Measurements from ENCODE around the gene RLN1. TPM values are rescaled to one million over a fixed set of nuclear protein-coding genes. Genes with fewer than 3 reads are reported as not detected.

Gene RLN1
- total RNA-seq, 4 donors from 2014 or later, result not detected

DNA sequence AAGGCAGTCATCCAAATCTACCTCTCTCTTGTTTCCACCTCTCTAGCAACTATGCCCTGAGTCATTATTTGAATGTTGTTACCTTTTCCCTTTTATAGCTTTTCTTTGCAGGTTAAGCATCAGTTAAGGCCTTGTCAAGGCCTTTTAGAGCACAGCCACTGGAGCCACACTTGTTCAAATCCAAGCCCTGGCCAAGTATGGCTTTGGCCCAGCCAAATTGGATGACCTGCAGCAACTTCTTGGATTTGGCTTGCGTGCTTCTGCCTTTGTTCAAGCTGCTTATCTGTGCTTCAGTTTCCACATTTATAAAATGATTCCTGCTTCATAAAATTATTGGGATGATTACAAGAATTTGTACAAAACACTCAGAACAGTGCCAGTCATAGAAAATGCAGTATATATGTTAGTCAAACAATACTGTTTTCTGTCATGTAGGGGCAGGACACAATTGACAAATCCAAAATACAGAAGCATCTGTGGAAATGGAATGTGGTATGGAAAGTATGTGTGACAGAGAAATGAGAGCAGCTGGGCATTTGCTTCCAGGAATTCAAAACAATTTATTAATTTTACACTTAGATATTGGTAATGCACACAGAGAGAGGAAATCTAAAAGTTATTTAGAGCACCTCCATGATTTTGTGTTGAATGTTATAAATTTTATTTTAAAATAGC is 17.9 kb upstream of the RLN1 start:
- WGBS, result 87% methylated on average over 1 of the region's 1 CpG
- Histone ChIP-seq H3K4me3 (no peak overlapping the region), H3K27me3 (no peaks in the 10 kb centered on the region), H3K9me3 (no peaks in the 10 kb centered on the region), H3K27ac (no peak overlapping the region), H3K36me3 (peaks cover 3% of the 10 kb centered on the region), H3K4me1 (no peaks in the 10 kb centered on the region)
- TF ChIP-seq, protein P1, sequence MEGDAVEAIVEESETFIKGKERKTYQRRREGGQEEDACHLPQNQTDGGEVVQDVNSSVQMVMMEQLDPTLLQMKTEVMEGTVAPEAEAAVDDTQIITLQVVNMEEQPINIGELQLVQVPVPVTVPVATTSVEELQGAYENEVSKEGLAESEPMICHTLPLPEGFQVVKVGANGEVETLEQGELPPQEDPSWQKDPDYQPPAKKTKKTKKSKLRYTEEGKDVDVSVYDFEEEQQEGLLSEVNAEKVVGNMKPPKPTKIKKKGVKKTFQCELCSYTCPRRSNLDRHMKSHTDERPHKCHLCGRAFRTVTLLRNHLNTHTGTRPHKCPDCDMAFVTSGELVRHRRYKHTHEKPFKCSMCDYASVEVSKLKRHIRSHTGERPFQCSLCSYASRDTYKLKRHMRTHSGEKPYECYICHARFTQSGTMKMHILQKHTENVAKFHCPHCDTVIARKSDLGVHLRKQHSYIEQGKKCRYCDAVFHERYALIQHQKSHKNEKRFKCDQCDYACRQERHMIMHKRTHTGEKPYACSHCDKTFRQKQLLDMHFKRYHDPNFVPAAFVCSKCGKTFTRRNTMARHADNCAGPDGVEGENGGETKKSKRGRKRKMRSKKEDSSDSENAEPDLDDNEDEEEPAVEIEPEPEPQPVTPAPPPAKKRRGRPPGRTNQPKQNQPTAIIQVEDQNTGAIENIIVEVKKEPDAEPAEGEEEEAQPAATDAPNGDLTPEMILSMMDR (IDR thresholded peaks at IDR 0.05), result no peak
- no peak for TF ChIP-seq POLR2AphosphoS5 (IDR thresholded peaks at IDR 0.05)
- TF ChIP-seq POLR2A (IDR thresholded peaks at IDR 0.05), result no peak
- TF ChIP-seq EP300 (IDR thresholded peaks at IDR 0.05), result no peak
- no peak for DNase-seq (ENCODE audit: low spot score in 2 of 2)

DNA sequence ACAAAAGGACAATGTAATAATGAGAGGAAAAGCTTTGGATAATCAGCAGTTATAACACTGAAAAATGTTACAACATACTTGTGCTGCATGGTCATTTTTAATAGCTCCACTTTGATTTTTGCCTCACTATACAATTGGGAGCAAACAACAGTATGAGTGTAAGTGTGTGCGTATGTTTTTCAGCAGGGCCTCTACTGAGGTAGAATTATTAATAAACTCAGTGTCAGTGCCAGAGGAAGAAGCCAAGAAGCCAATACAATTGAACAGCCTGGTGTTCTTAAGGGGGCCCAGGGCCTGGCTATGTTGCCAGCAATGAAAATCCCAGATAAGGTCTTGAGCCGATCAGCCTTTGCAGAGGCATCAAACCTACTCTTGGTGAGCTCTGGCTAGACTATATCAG is 16.1 kb upstream of the RLN1 start:
- Histone ChIP-seq H3K4me1 (no peaks in the 10 kb centered on the region), H3K4me3 (no peak overlapping the region), H3K36me3 (peaks cover 3% of the 10 kb centered on the region), H3K27ac (no peak overlapping the region), H3K9me3 (no peaks in the 10 kb centered on the region), H3K27me3 (no peaks in the 10 kb centered on the region)
- TF ChIP-seq, protein P1 (IDR thresholded peaks at IDR 0.05), result no peak
- TF ChIP-seq EP300 (IDR thresholded peaks at IDR 0.05), result no peak
- TF ChIP-seq POLR2AphosphoS5 (IDR thresholded peaks at IDR 0.05), result no peak
- TF ChIP-seq POLR2A (IDR thresholded peaks at IDR 0.05), result no peak
- WGBS, result 90% methylated on average over 2 of the region's 2 CpGs
- DNase-seq (ENCODE audit: low spot score in 2 of 2), result no peak

DNA sequence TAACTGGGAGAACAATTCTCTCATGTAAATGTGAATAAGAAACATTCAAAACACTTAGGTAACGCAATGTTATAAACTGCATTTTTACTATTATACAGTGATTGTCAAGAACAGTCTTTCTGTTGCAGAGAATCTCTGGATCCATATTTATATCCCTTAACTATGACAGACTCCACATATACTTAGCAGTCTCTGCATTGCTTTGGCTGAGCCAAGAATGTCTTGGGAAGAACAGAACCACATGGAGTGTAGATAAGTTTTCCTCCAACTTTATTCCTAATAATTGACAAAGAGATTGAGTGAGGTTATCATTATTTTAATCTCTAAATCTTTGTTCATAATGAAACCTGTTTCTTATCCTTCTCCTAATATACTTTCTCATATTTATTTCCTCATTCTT is 15.6 kb upstream of the RLN1 start:
- Histone ChIP-seq H3K9me3 (no peaks in the 10 kb centered on the region), H3K4me3 (no peak overlapping the region), H3K4me1 (no peaks in the 10 kb centered on the region), H3K27ac (no peak overlapping the region), H3K27me3 (no peaks in the 10 kb centered on the region), H3K36me3 (peaks cover 3% of the 10 kb centered on the region)
- no peak for DNase-seq (ENCODE audit: low spot score in 2 of 2)
- WGBS, result 98% methylated on average over 1 of the region's 1 CpG
- TF ChIP-seq, protein P1 (IDR thresholded peaks at IDR 0.05), result no peak
- no peak for TF ChIP-seq POLR2AphosphoS5 (IDR thresholded peaks at IDR 0.05)
- no peak for TF ChIP-seq POLR2A (IDR thresholded peaks at IDR 0.05)
- TF ChIP-seq EP300 (IDR thresholded peaks at IDR 0.05), result no peak

DNA sequence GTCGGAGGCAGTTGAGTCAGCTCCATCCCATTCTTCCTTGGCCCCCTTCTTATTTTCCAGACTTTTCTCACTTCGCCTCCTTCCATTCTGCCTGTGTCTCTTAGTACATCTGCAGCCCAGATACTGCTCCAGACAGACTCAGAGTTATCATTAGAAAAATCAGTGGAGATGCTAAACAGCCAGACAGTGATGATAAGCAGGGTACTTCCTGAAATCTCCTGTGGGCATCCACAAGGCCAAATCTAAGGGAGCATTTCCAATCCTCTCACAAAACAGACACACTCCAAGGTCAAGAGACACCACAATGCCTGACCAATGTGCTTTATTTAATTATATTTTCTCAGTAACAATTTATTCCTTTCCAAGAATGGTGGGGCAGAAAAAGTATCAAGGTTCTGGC is 14.5 kb upstream of the RLN1 start:
- no peak overlapping the region for H3K27ac ChIP-seq
- DNase-seq (ENCODE audit: low spot score in 2 of 2), result no peak
- TF ChIP-seq POLR2A (IDR thresholded peaks at IDR 0.05) (no peak), EP300 (IDR thresholded peaks at IDR 0.05) (no peak), POLR2AphosphoS5 (IDR thresholded peaks at IDR 0.05) (no peak)
- TF ChIP-seq, protein P1 (IDR thresholded peaks at IDR 0.05), result no peak
- no peaks in the 10 kb centered on the region for H3K4me1 ChIP-seq
- H3K36me3 ChIP-seq, result peaks cover 3% of the 10 kb centered on the region
- no peaks in the 10 kb centered on the region for H3K9me3 ChIP-seq
- 83% methylated on average over 2 of the region's 2 CpGs for WGBS
- no peak overlapping the region for H3K4me3 ChIP-seq
- H3K27me3 ChIP-seq, result no peaks in the 10 kb centered on the region

DNA sequence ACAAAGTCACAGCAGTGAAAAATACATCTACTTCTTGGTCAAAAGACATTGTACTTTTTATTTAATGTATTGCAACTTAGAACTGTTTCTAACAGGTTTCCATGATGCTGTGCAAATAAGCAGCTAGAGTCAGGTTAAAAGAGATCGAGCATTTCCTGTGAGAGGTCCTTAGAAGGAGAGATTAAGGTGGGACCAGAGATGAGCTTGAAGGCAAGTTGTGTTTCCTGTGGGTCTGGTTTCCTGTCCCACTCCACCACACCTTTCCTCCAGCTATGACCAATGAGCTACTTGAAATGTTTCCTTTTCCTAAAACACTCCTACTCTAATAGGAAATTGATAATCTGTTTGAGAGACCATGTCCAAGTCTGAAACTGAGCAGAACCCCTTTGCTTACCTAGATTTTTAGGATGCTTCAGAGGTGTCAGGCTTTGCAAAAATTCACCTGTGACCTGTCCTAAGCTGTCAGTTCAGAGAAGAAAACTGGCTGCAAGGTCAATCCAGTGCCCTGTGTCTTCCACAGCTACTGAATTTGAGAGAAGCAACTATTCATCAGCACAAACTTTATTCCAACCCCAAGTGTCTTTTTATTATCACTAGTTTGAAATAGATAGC is 13.1 kb upstream of the RLN1 start:
- WGBS, result 57% methylated on average over 1 of the region's 1 CpG
- Histone ChIP-seq H3K27ac (no peak overlapping the region), H3K36me3 (peaks cover 3% of the 10 kb centered on the region), H3K4me1 (no peaks in the 10 kb centered on the region), H3K4me3 (no peak overlapping the region), H3K9me3 (no peaks in the 10 kb centered on the region), H3K27me3 (no peaks in the 10 kb centered on the region)
- TF ChIP-seq EP300 (IDR thresholded peaks at IDR 0.05), result no peak
- TF ChIP-seq POLR2A (IDR thresholded peaks at IDR 0.05), result no peak
- no peak for TF ChIP-seq POLR2AphosphoS5 (IDR thresholded peaks at IDR 0.05)
- TF ChIP-seq, protein P1 (IDR thresholded peaks at IDR 0.05), result no peak
- DNase-seq (ENCODE audit: low spot score in 2 of 2), result no peak
